ENCODE data around the gene TCTN1.

TCTN1 gene

GRCh38 chr12:110613071-110613770 is 708 bp upstream of the TCTN1 start:
- no peak for TF ChIP-seq CTCF (IDR thresholded peaks at IDR 0.05; ENCODE audit: low read depth, low read length)
- DNase-seq (ENCODE audit: extremely low read depth, low read depth): no peak

- no peak for TF ChIP-seq CTCF (IDR thresholded peaks at IDR 0.05; ENCODE audit: low read depth, low read length)
- DNase-seq (ENCODE audit: extremely low read depth, low read depth): no peak
Measured at GRCh38 chr12:110615171-110615570, 1.2 kb downstream of the TCTN1 start.

- no peak for TF ChIP-seq CTCF (IDR thresholded peaks at IDR 0.05; ENCODE audit: low read depth, low read length)
- no peak for DNase-seq (ENCODE audit: extremely low read depth, low read depth)
Measured at GRCh38 chr12:110616471-110617115, 2.7 kb downstream of the TCTN1 start.

- no peak for TF ChIP-seq CTCF (IDR thresholded peaks at IDR 0.05; ENCODE audit: low read depth, low read length)
- DNase-seq (ENCODE audit: extremely low read depth, low read depth): no peak
Measured at GRCh38 chr12:110619534-110619953, 5.6 kb downstream of the TCTN1 start.

GRCh38 chr12:110622582-110622981 is 8.7 kb downstream of the TCTN1 start:
- no peak for TF ChIP-seq CTCF (IDR thresholded peaks at IDR 0.05; ENCODE audit: low read depth, low read length)
- DNase-seq (ENCODE audit: extremely low read depth, low read depth): peak; percentile 22

- no peak for DNase-seq (ENCODE audit: extremely low read depth, low read depth)
- no peak for TF ChIP-seq CTCF (IDR thresholded peaks at IDR 0.05; ENCODE audit: low read depth, low read length)
Measured at GRCh38 chr12:110627500-110628195, 13.7 kb downstream of the TCTN1 start.

GRCh38 chr12:110635055-110635454 is 21.1 kb downstream of the TCTN1 start:
- TF ChIP-seq CTCF (IDR thresholded peaks at IDR 0.05; ENCODE audit: low read depth, low read length): no peak
- no peak for DNase-seq (ENCODE audit: extremely low read depth, low read depth)

Data from AG09319 (cell line).